Fibroblast of villous mesenchyme (primary cell): ENCODE data around the gene SP110. TPM values are rescaled to one million over a fixed set of nuclear protein-coding genes. Genes with fewer than 3 reads are reported as not detected.

Source experiments
- DNase-seq: peaks from one replicate; pipeline ENCODE4 v3.0.0-alpha.2; 2010; ENCODE audit warnings: low read depth
- H3K4me3 ChIP-seq: 2 replicates; pipeline ENCODE4 v1.5.1; 2011; ENCODE audit warnings: low read depth, mild to moderate bottlenecking, low read length
- CTCF ChIP-seq: IDR thresholded peaks from 2 replicates; pipeline ENCODE4 v1.5.1; 2012; ENCODE audit warnings: low read depth, mild to moderate bottlenecking, low read length; ENCODE audit not compliant: insufficient read depth
- total RNA-seq: library from RNA; depleted of rRNA; stranded (reverse); fragments of >200 nt; gene quantifications from 2 replicates; pipeline ENCODE4 v1.2.3, GENCODE V29; 2012

Gene SP110
- total RNA-seq, 1 donor: 10.4 TPM

DNA sequence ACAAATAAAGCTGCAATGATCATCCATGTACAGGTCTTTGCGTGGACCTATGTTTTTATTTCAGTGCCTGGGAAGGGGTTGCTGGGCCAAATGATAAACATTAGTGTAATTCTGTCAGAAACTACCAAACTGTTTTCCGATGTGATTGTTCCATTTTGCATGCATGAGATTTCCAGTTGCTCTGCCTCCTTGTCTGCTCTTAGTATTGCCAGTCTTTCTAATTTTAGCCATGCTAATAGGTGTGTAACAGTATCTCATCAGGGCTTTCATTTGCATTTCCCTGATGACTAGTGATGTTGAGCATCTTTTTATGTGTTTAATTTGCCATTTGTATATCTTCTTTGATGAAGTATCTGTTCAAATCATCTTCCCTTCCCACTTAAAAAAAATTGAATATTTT lies 67.5 kb downstream of the SP110 start:
- no peak for TF ChIP-seq CTCF

GRCh38 chr2:230144355-230144754 lies 75.4 kb downstream of the SP110 start:
- DNase-seq: no peak
- TF ChIP-seq CTCF: no peak
- no peak overlapping the region for H3K4me3 ChIP-seq

More for the DNA sequence above, 67.5 kb downstream of the SP110 start:
- DNase-seq: no peak
- H3K4me3 ChIP-seq: no peak overlapping the region

DNA sequence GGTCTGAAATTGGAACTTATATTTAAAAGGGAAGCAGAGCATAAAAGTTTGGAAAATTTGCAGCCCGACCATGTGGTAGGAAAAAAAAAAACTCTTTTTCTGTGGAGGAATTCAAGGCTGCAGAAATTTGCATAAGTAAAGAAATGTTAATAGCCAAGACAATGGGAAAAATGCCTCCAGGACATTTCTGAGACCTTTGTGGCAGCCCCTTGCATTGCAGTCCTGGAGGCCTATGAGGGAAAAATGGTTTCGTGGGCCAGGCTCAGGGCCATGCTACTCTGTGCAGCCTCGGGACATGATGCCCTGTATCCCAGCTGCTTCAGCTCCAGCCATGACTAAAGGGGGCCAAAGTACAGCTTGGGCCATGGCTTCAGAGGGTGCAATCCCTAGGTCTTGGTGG lies 79.1 kb downstream of the SP110 start:
- no peak for TF ChIP-seq CTCF
- H3K4me3 ChIP-seq: no peak overlapping the region
- no peak for DNase-seq

DNA sequence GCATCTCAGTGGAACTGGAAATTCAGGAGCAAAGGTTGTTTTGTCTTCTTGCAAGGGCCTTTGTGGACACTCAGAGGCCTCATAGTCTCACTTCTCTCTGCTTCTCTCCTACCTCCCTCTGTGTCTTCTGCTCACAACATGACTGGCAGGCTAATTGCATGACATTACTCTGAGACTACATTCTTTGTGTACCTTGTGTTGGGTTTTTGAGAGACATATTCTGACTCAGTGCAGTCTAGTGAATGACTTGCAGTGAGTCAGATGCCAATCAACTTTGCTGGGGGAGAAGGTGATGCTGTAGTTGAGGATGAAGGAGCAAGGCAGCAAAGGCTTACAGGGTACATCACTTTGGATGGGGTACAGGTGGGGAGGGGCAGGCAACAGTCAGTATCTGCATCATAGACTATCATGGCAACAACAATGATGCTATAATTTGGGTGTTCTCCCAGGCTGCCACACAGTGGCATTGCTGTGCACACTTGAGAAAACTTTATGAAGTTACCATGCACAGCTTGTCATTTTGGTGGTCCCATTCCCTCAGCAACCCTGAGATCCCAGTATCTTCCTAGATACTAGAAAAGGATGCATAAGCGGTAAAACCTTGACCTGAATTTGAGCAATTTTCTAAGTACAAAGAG lies 81.8 kb downstream of the SP110 start:
- no peak overlapping the region for H3K4me3 ChIP-seq
- TF ChIP-seq CTCF: no peak
- DNase-seq: no peak

- no peak for DNase-seq
- no peak overlapping the region for H3K4me3 ChIP-seq
- TF ChIP-seq CTCF: no peak
These were observed 84.7 kb downstream of the SP110 start for GRCh38 chr2:230135130-230135525.

- H3K4me3 ChIP-seq: no peak overlapping the region
- DNase-seq: peak; percentile 49
- no peak for TF ChIP-seq CTCF
These were observed 85.2 kb downstream of the SP110 start for GRCh38 chr2:230134496-230135129.
